ENCODE data around the gene MRO.

GRCh38 chr18:50829644-50830043 is 9.8 kb upstream of the MRO start:
- TF ChIP-seq POLR2AphosphoS5 (IDR thresholded peaks at IDR 0.05; ENCODE audit: low read depth, low read length): no peak
- TF ChIP-seq CTCF (IDR thresholded peaks at IDR 0.05): no peak
- TF ChIP-seq, protein P1, sequence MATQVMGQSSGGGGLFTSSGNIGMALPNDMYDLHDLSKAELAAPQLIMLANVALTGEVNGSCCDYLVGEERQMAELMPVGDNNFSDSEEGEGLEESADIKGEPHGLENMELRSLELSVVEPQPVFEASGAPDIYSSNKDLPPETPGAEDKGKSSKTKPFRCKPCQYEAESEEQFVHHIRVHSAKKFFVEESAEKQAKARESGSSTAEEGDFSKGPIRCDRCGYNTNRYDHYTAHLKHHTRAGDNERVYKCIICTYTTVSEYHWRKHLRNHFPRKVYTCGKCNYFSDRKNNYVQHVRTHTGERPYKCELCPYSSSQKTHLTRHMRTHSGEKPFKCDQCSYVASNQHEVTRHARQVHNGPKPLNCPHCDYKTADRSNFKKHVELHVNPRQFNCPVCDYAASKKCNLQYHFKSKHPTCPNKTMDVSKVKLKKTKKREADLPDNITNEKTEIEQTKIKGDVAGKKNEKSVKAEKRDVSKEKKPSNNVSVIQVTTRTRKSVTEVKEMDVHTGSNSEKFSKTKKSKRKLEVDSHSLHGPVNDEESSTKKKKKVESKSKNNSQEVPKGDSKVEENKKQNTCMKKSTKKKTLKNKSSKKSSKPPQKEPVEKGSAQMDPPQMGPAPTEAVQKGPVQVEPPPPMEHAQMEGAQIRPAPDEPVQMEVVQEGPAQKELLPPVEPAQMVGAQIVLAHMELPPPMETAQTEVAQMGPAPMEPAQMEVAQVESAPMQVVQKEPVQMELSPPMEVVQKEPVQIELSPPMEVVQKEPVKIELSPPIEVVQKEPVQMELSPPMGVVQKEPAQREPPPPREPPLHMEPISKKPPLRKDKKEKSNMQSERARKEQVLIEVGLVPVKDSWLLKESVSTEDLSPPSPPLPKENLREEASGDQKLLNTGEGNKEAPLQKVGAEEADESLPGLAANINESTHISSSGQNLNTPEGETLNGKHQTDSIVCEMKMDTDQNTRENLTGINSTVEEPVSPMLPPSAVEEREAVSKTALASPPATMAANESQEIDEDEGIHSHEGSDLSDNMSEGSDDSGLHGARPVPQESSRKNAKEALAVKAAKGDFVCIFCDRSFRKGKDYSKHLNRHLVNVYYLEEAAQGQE (IDR thresholded peaks at IDR 0.05; ENCODE audit: insufficient read depth in 1 of 2, low read depth in 2 of 2, low read length in 1 of 2): no peak
- TF ChIP-seq SIN3A (IDR thresholded peaks at IDR 0.05; ENCODE audit: borderline replicate concordance, insufficient read depth, low read depth, low read length): no peak
